ENCODE results near the gene TAS2R8. TPM values are rescaled to one million over a fixed set of nuclear protein-coding genes. Genes with fewer than 3 reads are reported as not detected.

TAS2R8 gene
- total RNA-seq (2022; extraction: Qiagen RNA extraction; ENCODE audit: low read depth), result not detected in 5 replicates

GRCh38 chr12:10807186-10807585 is at the start of gene TAS2R8:
Gene TAS2R8, minus strand, starts transcription at chr12:10807286. Its CDS starts 306 bp downstream, at chr12:10806980.

GRCh38 chr12:10849425-10849878 is 42.4 kb upstream of the TAS2R8 start, which contains the start of gene PRR4:
Gene PRR4, minus strand, starts transcription at chr12:10849475. Its CDS starts 38 bp downstream, at chr12:10849437.

GRCh38 chr12:10826258-10826657 is 19.2 kb upstream of the TAS2R8 start, which contains the start of gene TAS2R10:
Gene TAS2R10, minus strand, starts transcription at chr12:10826358. Its CDS starts 89 bp downstream, at chr12:10826269.

GRCh38 chr12:10810068-10810467 is 3.0 kb upstream of the TAS2R8 start, which contains the start of gene TAS2R9:
Gene TAS2R9, minus strand, starts transcription at chr12:10810168. Its CDS starts 93 bp downstream, at chr12:10810075.

GRCh38 chr12:10802587-10802986 is 4.5 kb downstream of the TAS2R8 start, which contains the start of gene TAS2R7:
Gene TAS2R7, minus strand, starts transcription at chr12:10802627. Its CDS starts 57 bp downstream, at chr12:10802570.

Other genes with a start within 250 kb of the TAS2R8 start
- 46.2 to 69.7 TPM (median 56.1 TPM) in 5 replicates for gene MAGOHB, start 193.7 kb downstream of the TAS2R8 start, total RNA-seq (2022; extraction: Qiagen RNA extraction; ENCODE audit: low read depth)
- gene STYK1, start 133.2 kb downstream of the TAS2R8 start, total RNA-seq (2022; extraction: Qiagen RNA extraction; ENCODE audit: low read depth), result 0.12 to 0.76 TPM (median 0.23 TPM) in 5 replicates
- gene YBX3, start 84.0 kb downstream of the TAS2R8 start, total RNA-seq (2022; extraction: Qiagen RNA extraction; ENCODE audit: low read depth), result 248 to 289 TPM (median 263 TPM) in 5 replicates
- gene TAS2R7, start 4.7 kb downstream of the TAS2R8 start, total RNA-seq (2022; extraction: Qiagen RNA extraction; ENCODE audit: low read depth), result not detected in 5 replicates
- not detected in 5 replicates for gene TAS2R9, start 2.9 kb upstream of the TAS2R8 start, total RNA-seq (2022; extraction: Qiagen RNA extraction; ENCODE audit: low read depth)
- 0.05 TPM in 1 of 5 replicates, not detected in the others for gene TAS2R10, start 19.1 kb upstream of the TAS2R8 start, total RNA-seq (2022; extraction: Qiagen RNA extraction; ENCODE audit: low read depth)
- gene PRR4, start 42.2 kb upstream of the TAS2R8 start, total RNA-seq (2022; extraction: Qiagen RNA extraction; ENCODE audit: low read depth), result 1.5 to 4.3 TPM (median 3.3 TPM) in 5 replicates
- gene PRH1, start 77.0 kb upstream of the TAS2R8 start, total RNA-seq (2022; extraction: Qiagen RNA extraction; ENCODE audit: low read depth), result 1.6 to 3.8 TPM (median 3.1 TPM) in 5 replicates
- not detected in 5 replicates for gene TAS2R13, start 102.3 kb upstream of the TAS2R8 start, total RNA-seq (2022; extraction: Qiagen RNA extraction; ENCODE audit: low read depth)
- gene PRH2, start 122.0 kb upstream of the TAS2R8 start, total RNA-seq (2022; extraction: Qiagen RNA extraction; ENCODE audit: low read depth), result 0.24 to 0.34 TPM (median 0.31 TPM) in 3 of 5 replicates, not detected in the others
- 0.57 to 0.98 TPM (median 0.75 TPM) in 5 replicates for gene TAS2R14, start 132.0 kb upstream of the TAS2R8 start, total RNA-seq (2022; extraction: Qiagen RNA extraction; ENCODE audit: low read depth)
- gene TAS2R50, start 179.6 kb upstream of the TAS2R8 start, total RNA-seq (2022; extraction: Qiagen RNA extraction; ENCODE audit: low read depth), result not detected in 5 replicates
- gene TAS2R20, start 191.0 kb upstream of the TAS2R8 start, total RNA-seq (2022; extraction: Qiagen RNA extraction; ENCODE audit: low read depth), result 0.08 to 0.35 TPM (median 0.15 TPM) in 3 of 5 replicates, not detected in the others
- 0.08 to 0.27 TPM (median 0.16 TPM) in 3 of 5 replicates, not detected in the others for gene TAS2R19, start 215.3 kb upstream of the TAS2R8 start, total RNA-seq (2022; extraction: Qiagen RNA extraction; ENCODE audit: low read depth)
- gene TAS2R31, start 224.1 kb upstream of the TAS2R8 start, total RNA-seq (2022; extraction: Qiagen RNA extraction; ENCODE audit: low read depth), result 0.08 to 0.13 TPM in 2 of 5 replicates, not detected in the others